Transverse colon (tissue), 3 donors: ENCODE data around the gene RYR3.

ENCODE experiments used
- CTCF ChIP-seq, 5 experiments: fragments of 200-600 bp in 3 of 5; fragments of 450-650 bp in 2 of 5; sonication (generic) in 3 of 5; IDR thresholded peaks; 1 replicate in 2 of 5; 2 replicates in 3 of 5; pipeline ENCODE4 v1.5.1; 2016 to 2017; ENCODE audit warnings: antibody characterized with exemption in 5 of 5, inconsistent platforms in 3 of 5, mild to moderate bottlenecking in 2 of 5, moderate library complexity in 1 of 5
- EP300 ChIP-seq: sonication (generic); formaldehyde crosslinking; IDR thresholded peaks from one replicate; pipeline ENCODE4 v1.6.1; 2017; ENCODE audit warnings: antibody characterized with exemption, low read depth
- POLR2A ChIP-seq: fragments of 450-650 bp; IDR thresholded peaks from one replicate; pipeline ENCODE4 v1.6.1; 2016; ENCODE audit warnings: antibody characterized with exemption, mild to moderate bottlenecking, moderate library complexity

- TF ChIP-seq CTCF (IDR thresholded peaks at IDR 0.05) (no peak), POLR2A (no peak), EP300 (no peak)
These were observed 435.4 kb downstream of the RYR3 start for GRCh38 chr15:33746203-33746602.
